Panc1 (cell line): ENCODE measurements around the gene DBH.

Source experiments
- POLR2AphosphoS5 ChIP-seq: IDR thresholded peaks from 2 replicates; pipeline ENCODE4 v1.6.1; 2012; ENCODE audit warnings: mild to moderate bottlenecking, low read depth, low read length, moderate library complexity
- SIN3A ChIP-seq: IDR thresholded peaks from 2 replicates; pipeline ENCODE4 v1.6.1; 2012; ENCODE audit warnings: low read depth, mild to moderate bottlenecking, low read length, moderate library complexity, borderline replicate concordance; ENCODE audit not compliant: insufficient read depth
- TCF7L2 ChIP-seq: IDR thresholded peaks from 2 replicates; pipeline ENCODE4 v1.6.1; 2011; ENCODE audit warnings: mild to moderate bottlenecking, low read depth, low read length, inconsistent platforms
- TF ChIP-seq, protein P1 (sequence below): fragments of 450-650 bp; IDR thresholded peaks from 2 replicates; pipeline ENCODE4 v1.5.1; 2017; ENCODE audit warnings: mild to moderate bottlenecking
- TF ChIP-seq, protein P2 (sequence below), 2 experiments: IDR thresholded peaks; 2 replicates each; pipeline ENCODE4 v1.6.1; 2011 to 2012; ENCODE audit warnings: low read depth in 2 of 2, control low read depth in 1 of 2, low read length in 1 of 2, mild to moderate bottlenecking in 1 of 2, moderate library complexity in 1 of 2; ENCODE audit not compliant: insufficient read depth in 1 of 2

- TF ChIP-seq POLR2AphosphoS5 (no peak), SIN3A (no peak), TCF7L2 (no peak)
- TF ChIP-seq, protein P1, sequence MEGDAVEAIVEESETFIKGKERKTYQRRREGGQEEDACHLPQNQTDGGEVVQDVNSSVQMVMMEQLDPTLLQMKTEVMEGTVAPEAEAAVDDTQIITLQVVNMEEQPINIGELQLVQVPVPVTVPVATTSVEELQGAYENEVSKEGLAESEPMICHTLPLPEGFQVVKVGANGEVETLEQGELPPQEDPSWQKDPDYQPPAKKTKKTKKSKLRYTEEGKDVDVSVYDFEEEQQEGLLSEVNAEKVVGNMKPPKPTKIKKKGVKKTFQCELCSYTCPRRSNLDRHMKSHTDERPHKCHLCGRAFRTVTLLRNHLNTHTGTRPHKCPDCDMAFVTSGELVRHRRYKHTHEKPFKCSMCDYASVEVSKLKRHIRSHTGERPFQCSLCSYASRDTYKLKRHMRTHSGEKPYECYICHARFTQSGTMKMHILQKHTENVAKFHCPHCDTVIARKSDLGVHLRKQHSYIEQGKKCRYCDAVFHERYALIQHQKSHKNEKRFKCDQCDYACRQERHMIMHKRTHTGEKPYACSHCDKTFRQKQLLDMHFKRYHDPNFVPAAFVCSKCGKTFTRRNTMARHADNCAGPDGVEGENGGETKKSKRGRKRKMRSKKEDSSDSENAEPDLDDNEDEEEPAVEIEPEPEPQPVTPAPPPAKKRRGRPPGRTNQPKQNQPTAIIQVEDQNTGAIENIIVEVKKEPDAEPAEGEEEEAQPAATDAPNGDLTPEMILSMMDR = no peak
- TF ChIP-seq, protein P2, sequence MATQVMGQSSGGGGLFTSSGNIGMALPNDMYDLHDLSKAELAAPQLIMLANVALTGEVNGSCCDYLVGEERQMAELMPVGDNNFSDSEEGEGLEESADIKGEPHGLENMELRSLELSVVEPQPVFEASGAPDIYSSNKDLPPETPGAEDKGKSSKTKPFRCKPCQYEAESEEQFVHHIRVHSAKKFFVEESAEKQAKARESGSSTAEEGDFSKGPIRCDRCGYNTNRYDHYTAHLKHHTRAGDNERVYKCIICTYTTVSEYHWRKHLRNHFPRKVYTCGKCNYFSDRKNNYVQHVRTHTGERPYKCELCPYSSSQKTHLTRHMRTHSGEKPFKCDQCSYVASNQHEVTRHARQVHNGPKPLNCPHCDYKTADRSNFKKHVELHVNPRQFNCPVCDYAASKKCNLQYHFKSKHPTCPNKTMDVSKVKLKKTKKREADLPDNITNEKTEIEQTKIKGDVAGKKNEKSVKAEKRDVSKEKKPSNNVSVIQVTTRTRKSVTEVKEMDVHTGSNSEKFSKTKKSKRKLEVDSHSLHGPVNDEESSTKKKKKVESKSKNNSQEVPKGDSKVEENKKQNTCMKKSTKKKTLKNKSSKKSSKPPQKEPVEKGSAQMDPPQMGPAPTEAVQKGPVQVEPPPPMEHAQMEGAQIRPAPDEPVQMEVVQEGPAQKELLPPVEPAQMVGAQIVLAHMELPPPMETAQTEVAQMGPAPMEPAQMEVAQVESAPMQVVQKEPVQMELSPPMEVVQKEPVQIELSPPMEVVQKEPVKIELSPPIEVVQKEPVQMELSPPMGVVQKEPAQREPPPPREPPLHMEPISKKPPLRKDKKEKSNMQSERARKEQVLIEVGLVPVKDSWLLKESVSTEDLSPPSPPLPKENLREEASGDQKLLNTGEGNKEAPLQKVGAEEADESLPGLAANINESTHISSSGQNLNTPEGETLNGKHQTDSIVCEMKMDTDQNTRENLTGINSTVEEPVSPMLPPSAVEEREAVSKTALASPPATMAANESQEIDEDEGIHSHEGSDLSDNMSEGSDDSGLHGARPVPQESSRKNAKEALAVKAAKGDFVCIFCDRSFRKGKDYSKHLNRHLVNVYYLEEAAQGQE (IDR thresholded peaks at IDR 0.05; ENCODE audit: insufficient read depth in 1 of 2, low read depth in 2 of 2, low read length in 1 of 2) = no peak
These were observed 23.3 kb upstream of the DBH start for GRCh38 chr9:133612816-133613215.
